ENCODE data around the gene GCFC2. TPM values are rescaled to one million over a fixed set of nuclear protein-coding genes. Genes with fewer than 3 reads are reported as not detected.
"Not testable (repeated sequence)": the region's sequence is repeated elsewhere in the genome, so short reads cannot be mapped to it uniquely, and the experiment has no call there.

The GCFC2 gene
- total and polyA plus RNA-seq, 12 donors, result 12.4 to 52.9 (median 24.1) TPM

DNA sequence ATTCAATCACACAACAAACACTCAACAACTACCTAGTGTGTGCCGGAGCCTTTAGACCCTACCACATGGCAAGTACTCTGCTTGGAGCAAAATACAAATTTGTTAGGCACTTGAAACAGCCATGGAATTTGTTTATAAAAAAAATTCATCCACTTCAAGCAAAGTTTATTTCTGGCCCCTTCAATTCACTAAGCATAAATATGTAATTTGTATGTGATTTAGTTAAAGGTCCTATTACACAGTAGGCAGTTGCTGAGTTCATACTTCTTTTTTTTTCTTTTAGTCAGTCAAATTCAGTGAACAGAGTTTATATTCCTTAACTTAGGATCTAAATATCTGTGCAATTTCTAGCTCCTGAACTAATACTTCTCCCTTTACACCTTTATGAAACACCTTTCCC is 22.5 kb downstream of the GCFC2 start:
- no peak overlapping the region for H3K27ac ChIP-seq
- no peaks in the 10 kb centered on the region for H3K9me3 ChIP-seq (replicated peaks in 1 of 3)
- H3K4me1 ChIP-seq (replicated peaks in 1 of 2), result no peaks in the 10 kb centered on the region
- no peak for DNase-seq
- TF ChIP-seq POLR2A (IDR thresholded peaks at IDR 0.05), result no peak
- no peak for TF ChIP-seq CTCF (IDR thresholded peaks at IDR 0.05)
- 95 to 100% (median 99%) methylated on average over 1 of the region's 1 CpG for WGBS, 4 donors
- H3K36me3 ChIP-seq (replicated peaks in 1 of 2), result peaks cover 0 to 40% of the 10 kb centered on the region in 2 donors
- H3K4me3 ChIP-seq, result no peak overlapping the region
- intact Hi-C loops (cut with DNase I), result loop anchor here in 1 of 2 donors (10.0 kb wide), 1 partner anchor 53 kb away; no protein-coding TSS in a partner anchor
- H3K27me3 ChIP-seq, result no peaks in the 10 kb centered on the region

DNA sequence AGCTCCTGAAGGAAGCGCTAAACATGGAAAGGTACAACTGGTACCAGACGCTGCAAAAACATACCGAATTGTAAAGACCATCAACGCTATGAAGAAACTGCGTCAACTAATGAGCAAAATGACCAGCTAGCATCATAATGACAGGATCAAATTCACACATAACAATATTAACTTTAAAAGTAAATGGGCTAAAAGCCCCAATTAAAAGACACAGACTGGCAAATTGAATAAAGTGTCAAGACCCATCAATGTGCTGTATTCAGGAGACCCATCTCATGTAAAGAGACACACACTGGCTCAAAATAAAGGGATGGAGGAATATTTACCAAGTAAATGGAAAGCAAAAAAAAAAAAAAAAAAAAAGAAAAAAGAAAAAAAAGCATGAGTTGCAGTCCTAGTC is 27.3 kb downstream of the GCFC2 start:
- not testable (repeated sequence) for H3K27ac ChIP-seq; H3K4me3 ChIP-seq; H3K9me3 ChIP-seq (replicated peaks in 1 of 3); H3K4me1 ChIP-seq (replicated peaks in 1 of 2); DNase-seq; H3K27me3 ChIP-seq
- WGBS, 4 donors, result 85 to 98% (median 91%) methylated on average over 5 of the region's 5 CpGs
- intact Hi-C loops (cut with DNase I), result loop anchor here in 1 of 2 donors (10.0 kb wide), 1 partner anchor 49 kb away; no protein-coding TSS in a partner anchor
- peaks cover 0 to 23% of the 10 kb centered on the region in 2 donors for H3K36me3 ChIP-seq (replicated peaks in 1 of 2)

DNA sequence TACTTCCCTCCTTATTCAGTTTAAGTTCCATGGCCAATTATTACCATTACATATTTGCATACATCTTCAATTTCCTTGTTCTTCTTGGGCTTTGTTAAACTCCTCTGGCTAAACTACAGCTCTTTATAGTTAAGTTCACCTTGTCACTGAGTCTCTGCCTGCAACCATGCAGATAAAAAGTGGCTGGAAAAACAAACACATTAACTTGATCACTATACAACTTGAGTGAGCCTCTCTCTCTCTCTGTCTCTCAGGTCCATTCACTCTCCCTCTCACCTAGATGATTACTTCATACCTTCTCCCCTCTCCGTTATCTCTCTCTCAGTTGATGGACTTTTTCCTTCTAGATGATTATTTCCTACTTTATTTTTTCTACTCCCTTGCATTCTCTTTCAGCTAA is 30.3 kb downstream of the GCFC2 start:
- Histone ChIP-seq H3K4me3 (no peak overlapping the region), H3K36me3 (replicated peaks in 1 of 2) (peaks cover 0 to 3% of the 10 kb centered on the region in 2 donors), H3K27me3 (no peaks in the 10 kb centered on the region), H3K27ac (no peak overlapping the region), H3K9me3 (replicated peaks in 1 of 3) (no peaks in the 10 kb centered on the region), H3K4me1 (replicated peaks in 1 of 2) (no peaks in the 10 kb centered on the region)
- 91 to 98% (median 93%) methylated on average over 1 of the region's 1 CpG for WGBS, 4 donors
- TF ChIP-seq CTCF (IDR thresholded peaks at IDR 0.05), result no peak
- TF ChIP-seq POLR2A (IDR thresholded peaks at IDR 0.05), result no peak
- intact Hi-C loops (cut with DNase I), result loop anchor here in 1 of 2 donors (10.0 kb wide), 1 partner anchor 46 kb away; no protein-coding TSS in a partner anchor
- no peak for DNase-seq

DNA sequence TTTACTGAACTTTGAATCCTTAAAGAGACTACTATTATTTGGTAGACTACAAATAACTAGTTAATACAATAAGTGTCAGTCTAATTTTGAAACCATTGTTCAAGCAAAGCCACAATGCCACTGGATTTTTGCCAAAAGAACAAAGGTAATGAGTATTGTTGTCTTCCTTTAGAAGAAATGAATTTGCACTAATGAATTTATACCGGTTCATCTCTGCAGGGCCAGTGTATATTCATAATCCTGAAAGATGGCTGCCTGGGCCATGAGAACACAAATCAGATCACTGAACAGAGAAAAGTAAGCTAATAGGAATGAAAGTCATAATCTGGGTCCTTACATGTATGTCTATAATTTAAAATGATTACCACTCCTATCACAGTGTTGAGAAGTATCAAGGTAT is 31.2 kb downstream of the GCFC2 start:
- intact Hi-C loops (cut with DNase I), result no loop called here
- WGBS, 4 donors, result 81 to 91% (median 89%) methylated on average over 1 of the region's 1 CpG
- no peaks in the 10 kb centered on the region for H3K36me3 ChIP-seq (replicated peaks in 1 of 2)
- no peaks in the 10 kb centered on the region for H3K27me3 ChIP-seq
- TF ChIP-seq CTCF (IDR thresholded peaks at IDR 0.05) (no peak), POLR2A (IDR thresholded peaks at IDR 0.05) (no peak)
- H3K27ac ChIP-seq, result no peak overlapping the region
- H3K9me3 ChIP-seq (replicated peaks in 1 of 3), result no peaks in the 10 kb centered on the region
- no peak overlapping the region for H3K4me3 ChIP-seq
- DNase-seq, result no peak
- H3K4me1 ChIP-seq (replicated peaks in 1 of 2), result no peaks in the 10 kb centered on the region

DNA sequence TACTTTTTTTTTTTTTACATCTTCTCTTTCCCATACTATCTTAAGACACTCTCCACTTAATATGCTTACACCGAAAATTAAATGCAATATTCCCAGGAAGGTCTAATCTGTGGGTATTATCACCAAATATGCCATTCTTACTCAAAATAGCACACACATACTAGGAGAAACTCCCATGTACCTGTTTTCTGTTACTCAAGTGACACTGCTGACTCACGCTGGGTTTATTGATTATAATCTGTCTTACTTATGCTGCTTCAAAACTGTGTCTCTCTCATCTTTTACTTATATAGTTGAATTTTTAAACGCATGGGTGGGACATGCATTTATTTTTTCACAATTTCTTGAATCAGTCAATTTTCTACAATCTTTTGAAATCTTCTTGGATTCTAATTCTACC is 34.3 kb downstream of the GCFC2 start:
- intact Hi-C loops (cut with DNase I), result no loop called here
- no peaks in the 10 kb centered on the region for H3K4me1 ChIP-seq (replicated peaks in 1 of 2)
- 88 to 95% (median 90%) methylated on average over 3 of the region's 3 CpGs for WGBS, 4 donors
- no peaks in the 10 kb centered on the region for H3K9me3 ChIP-seq (replicated peaks in 1 of 3)
- no peaks in the 10 kb centered on the region for H3K27me3 ChIP-seq
- H3K27ac ChIP-seq, result no peak overlapping the region
- peaks cover 0 to 5% of the 10 kb centered on the region in 2 donors for H3K36me3 ChIP-seq (replicated peaks in 1 of 2)
- DNase-seq, result no peak
- TF ChIP-seq CTCF (IDR thresholded peaks at IDR 0.05) (no peak), POLR2A (IDR thresholded peaks at IDR 0.05) (no peak)
- H3K4me3 ChIP-seq, result no peak overlapping the region
